ENCODE measurements around the gene TAF1A.

The TAF1A gene

DNA sequence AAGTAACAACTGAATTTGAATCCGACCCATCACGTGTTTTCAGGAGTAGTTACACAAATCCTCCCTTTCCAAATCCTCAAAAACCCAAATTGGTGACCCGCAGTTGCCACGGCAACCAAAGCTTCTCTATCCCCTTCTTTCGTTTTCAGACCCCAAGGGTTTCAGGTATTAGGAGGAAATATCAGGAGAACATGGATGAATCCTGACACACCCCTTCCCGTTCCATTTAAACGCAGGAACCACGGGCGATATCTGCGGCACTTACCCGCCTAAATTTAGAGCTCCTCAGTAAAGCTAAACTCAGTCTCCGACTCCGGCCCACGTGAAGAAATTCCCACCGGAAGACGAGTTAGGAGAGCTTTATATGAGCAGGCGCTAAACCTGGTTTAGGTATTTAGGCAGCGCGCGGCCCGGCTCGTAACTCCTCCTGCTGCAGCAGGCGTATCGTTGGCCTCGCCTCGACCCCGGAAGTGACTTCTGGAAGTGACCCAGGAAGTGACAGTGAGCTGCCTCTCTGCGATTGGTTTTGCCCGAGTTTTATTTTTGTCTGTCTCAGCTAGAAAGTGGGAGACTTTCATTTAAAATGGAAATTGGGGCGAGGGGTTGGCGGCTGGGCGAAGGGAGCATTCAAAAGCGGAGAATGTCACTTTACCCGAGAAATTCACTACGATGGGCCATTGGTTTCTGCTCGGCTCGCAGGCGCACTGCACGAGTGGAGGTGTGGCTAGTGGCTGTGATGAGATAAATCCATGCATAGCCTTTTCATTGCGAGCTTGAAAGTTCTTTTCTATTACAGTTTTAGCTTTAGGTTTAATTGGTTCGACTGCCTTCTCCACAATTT is at the start of gene TAF1A:
TSS of gene TAF1A (minus strand) at position 472 of the 841 bp plus-strand sequence.
- in situ Hi-C loops (cut with MboI; ENCODE audit: low sequenced_read_pairs, unreplicated experiment): no loop called here
- TF ChIP-seq, protein P1, sequence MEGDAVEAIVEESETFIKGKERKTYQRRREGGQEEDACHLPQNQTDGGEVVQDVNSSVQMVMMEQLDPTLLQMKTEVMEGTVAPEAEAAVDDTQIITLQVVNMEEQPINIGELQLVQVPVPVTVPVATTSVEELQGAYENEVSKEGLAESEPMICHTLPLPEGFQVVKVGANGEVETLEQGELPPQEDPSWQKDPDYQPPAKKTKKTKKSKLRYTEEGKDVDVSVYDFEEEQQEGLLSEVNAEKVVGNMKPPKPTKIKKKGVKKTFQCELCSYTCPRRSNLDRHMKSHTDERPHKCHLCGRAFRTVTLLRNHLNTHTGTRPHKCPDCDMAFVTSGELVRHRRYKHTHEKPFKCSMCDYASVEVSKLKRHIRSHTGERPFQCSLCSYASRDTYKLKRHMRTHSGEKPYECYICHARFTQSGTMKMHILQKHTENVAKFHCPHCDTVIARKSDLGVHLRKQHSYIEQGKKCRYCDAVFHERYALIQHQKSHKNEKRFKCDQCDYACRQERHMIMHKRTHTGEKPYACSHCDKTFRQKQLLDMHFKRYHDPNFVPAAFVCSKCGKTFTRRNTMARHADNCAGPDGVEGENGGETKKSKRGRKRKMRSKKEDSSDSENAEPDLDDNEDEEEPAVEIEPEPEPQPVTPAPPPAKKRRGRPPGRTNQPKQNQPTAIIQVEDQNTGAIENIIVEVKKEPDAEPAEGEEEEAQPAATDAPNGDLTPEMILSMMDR (IDR thresholded peaks at IDR 0.05; ENCODE audit: borderline replicate concordance, control extremely low read depth, extremely low read depth, insufficient read depth, missing control alignments): no peak
- peak; percentile 82 for DNase-seq (ENCODE audit: low spot score)

DNA sequence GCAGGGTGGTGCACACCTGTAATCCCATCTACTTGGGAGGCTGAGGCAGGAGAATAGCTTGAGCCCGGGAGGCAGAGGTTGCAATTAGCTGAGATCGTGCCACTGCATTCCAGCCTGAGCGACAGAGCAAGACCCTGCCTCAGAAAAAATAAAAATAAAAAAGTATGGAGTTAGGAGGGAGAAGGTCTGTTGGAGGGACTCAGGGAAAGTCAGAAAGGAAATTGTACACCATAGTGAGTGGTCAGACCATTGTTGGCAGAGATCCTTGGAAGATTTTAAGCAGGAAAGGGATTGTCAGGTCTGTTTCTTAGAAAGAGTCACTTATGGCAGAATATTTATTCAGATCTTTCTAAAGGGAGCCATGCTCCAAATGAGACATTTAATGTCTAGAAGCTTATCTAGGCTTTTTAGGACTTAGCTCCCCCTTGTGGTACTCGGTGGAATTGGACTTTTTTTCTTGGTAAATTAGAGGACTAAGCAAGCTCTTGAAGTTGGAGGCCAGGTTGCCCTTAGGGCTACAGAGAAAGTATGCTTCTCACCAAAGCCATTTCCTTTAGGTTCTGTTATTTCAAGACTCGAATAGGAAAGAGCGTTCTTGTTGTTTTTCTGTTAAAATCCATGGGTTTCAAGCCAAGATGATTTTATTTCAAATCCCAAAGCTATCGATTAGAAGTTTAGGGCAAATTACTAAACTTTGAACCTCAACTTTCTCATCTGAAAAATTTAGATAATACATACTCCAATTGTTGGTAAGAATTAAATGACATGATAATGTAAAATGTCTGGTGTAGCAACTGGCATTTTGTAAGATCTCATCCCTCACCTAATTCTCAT is 44.7 kb upstream of the TAF1A start:
- in situ Hi-C loops (cut with MboI; ENCODE audit: low sequenced_read_pairs, unreplicated experiment): loop anchor here (5.0 kb wide), 1 partner anchor 167 kb away; no protein-coding TSS in a partner anchor
- TF ChIP-seq, protein P1 (IDR thresholded peaks at IDR 0.05; ENCODE audit: borderline replicate concordance, control extremely low read depth, extremely low read depth, insufficient read depth, missing control alignments): peak; percentile 82
- DNase-seq (ENCODE audit: low spot score): peak; percentile 65

DNA sequence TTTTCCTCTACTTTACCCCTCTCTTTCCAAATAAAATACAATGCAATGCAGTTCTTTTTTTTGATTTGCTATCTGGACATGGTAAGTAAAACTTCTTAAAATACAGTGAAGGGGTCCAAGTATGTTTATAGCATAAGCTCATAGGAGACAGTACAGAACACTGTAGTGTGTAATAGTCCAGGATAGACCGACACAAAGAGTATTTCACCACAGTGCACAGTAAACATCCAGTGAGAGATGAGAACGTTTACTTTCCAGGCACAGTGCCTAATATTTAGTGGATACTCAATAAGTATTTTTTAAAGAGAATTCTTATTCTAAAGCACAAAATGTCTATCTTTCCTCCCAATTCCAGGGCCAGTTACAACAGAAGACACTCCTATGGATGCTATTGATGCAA is 43.0 kb upstream of the TAF1A start:
- no peak for DNase-seq (ENCODE audit: low spot score)
- TF ChIP-seq, protein P1 (IDR thresholded peaks at IDR 0.05; ENCODE audit: borderline replicate concordance, control extremely low read depth, extremely low read depth, insufficient read depth, missing control alignments): no peak
- in situ Hi-C loops (cut with MboI; ENCODE audit: low sequenced_read_pairs, unreplicated experiment): loop anchor here (5.0 kb wide), 1 partner anchor 165 kb away; no protein-coding TSS in a partner anchor

DNA sequence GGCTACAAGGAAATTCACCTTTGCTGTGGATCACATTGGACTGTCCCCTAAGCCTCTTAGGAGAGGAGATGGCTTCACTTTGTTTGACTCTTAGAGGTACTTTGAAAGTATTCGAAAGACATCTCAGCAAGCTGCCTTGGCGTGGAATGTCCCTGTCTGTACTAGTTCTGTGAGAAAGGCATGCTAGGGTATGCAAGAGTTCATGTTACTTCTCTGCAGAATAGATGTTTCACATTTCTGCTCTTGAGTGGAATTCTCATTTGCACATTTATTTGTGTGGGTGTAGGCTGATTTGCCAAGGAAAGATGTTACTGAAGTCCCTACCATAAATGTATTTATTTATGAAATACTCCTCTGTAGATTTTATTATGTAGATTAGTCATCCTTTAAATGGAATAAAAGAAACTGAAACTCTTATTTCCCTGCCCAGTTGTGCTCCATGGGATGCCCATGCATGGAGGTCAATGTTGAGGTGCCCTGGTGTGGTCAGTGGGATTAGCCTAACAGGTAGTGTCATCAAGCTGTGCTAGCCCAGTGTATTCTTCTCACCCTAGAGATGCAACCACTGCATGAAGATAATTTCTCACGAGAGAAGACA is 42.0 kb upstream of the TAF1A start:
- DNase-seq (ENCODE audit: low spot score): no peak
- in situ Hi-C loops (cut with MboI; ENCODE audit: low sequenced_read_pairs, unreplicated experiment): loop anchor here (5.0 kb wide), 1 partner anchor 164 kb away; no protein-coding TSS in a partner anchor
- TF ChIP-seq, protein P1 (IDR thresholded peaks at IDR 0.05; ENCODE audit: borderline replicate concordance, control extremely low read depth, extremely low read depth, insufficient read depth, missing control alignments): no peak

DNA sequence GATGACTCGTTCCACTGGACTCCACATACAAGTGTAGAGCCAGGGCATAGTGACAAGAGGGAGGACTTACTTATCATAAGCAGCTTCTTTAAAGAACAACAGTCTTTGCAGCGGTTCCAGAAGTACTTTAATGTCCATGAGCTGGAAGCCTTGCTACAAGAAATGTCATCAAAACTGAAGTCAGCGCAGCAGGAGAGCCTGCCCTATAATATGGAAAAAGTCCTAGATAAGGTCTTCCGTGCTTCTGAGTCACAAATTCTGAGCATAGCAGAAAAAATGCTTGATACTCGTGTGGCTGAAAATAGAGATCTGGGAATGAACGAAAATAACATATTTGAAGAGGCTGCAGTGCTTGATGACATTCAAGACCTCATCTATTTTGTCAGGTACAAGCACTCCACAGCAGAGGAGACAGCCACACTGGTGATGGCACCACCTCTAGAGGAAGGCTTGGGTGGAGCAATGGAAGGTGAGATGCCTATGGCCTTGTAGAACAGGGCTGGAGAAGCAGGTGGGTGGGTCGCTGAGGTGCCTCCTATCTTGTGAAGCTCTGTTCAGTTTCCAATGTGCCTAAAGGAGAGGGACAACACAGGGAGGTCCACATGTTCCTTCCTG is 40.3 kb upstream of the TAF1A start:
- TF ChIP-seq, protein P1 (IDR thresholded peaks at IDR 0.05; ENCODE audit: borderline replicate concordance, control extremely low read depth, extremely low read depth, insufficient read depth, missing control alignments): no peak
- in situ Hi-C loops (cut with MboI; ENCODE audit: low sequenced_read_pairs, unreplicated experiment): loop anchor here (5.0 kb wide), 1 partner anchor 163 kb away; no protein-coding TSS in a partner anchor
- DNase-seq (ENCODE audit: low spot score): no peak

DNA sequence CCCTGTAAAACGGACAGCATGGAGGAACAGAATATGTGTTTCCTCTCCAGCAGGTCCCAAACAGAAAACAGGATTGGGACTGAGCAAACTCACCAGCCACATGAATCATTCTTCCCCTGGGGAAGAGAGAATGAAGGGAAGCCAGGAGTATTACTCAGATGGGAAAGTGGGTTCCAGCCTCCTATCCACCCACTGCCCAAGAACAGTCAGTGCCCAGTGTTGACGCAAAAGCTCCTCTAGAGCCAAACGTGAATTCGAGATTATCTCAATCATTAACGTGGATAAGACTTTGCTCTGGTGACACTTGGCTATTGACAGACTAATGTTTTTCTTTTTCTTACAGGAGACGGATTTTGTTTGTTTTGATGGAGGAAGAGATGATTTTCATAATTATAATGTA is 37.5 kb upstream of the TAF1A start:
- in situ Hi-C loops (cut with MboI; ENCODE audit: low sequenced_read_pairs, unreplicated experiment): no loop called here
- no peak for DNase-seq (ENCODE audit: low spot score)
- TF ChIP-seq, protein P1 (IDR thresholded peaks at IDR 0.05; ENCODE audit: borderline replicate concordance, control extremely low read depth, extremely low read depth, insufficient read depth, missing control alignments): no peak

Data from GM13976 (cell line).